Hepatocyte (in vitro differentiated cells): ENCODE results near the gene YIF1B. TPM values are rescaled to one million over a fixed set of nuclear protein-coding genes. Genes with fewer than 3 reads are reported as not detected.

ENCODE experiments used
- DNase-seq: peaks from one replicate; pipeline ENCODE4 v3.0.0-alpha.2; 2016; ENCODE audit warnings: low spot score
- H2AFZ ChIP-seq: fragments of 200-600 bp; sonication (generic); 2 replicates; pipeline ENCODE4 v1.6.0; 2016; ENCODE audit warnings: antibody characterized with exemption, mild to moderate bottlenecking
- H3K27ac ChIP-seq: fragments of 200-600 bp; sonication (generic); 2 replicates; pipeline ENCODE4 v1.5.1; 2016; ENCODE audit warnings: mild to moderate bottlenecking
- H3K27me3 ChIP-seq: fragments of 200-600 bp; sonication (generic); 2 replicates; pipeline ENCODE4 v1.6.1; 2016
- H3K36me3 ChIP-seq: fragments of 200-600 bp; sonication (generic); replicated peaks from 2 replicates; pipeline ENCODE4 v1.5.1; 2016; ENCODE audit warnings: low read depth; ENCODE audit not compliant: insufficient read depth
- H3K4me1 ChIP-seq: fragments of 200-600 bp; sonication (generic); 2 replicates; pipeline ENCODE4 v1.5.1; 2016; ENCODE audit warnings: mild to moderate bottlenecking, moderate library complexity; ENCODE audit not compliant: insufficient read depth
- H3K4me2 ChIP-seq: fragments of 200-600 bp; sonication (generic); 2 replicates; pipeline ENCODE4 v1.6.0; 2016
- H3K4me3 ChIP-seq: fragments of 200-600 bp; sonication (generic); 2 replicates; pipeline ENCODE4 v1.5.1; 2016; ENCODE audit warnings: mild to moderate bottlenecking
- H3K79me2 ChIP-seq: fragments of 200-600 bp; sonication (generic); 2 replicates; pipeline ENCODE4 v1.6.0; 2017; ENCODE audit warnings: mild to moderate bottlenecking
- H3K9me2 ChIP-seq: fragments of 200-600 bp; sonication (generic); replicated peaks from 2 replicates; pipeline ENCODE4 v1.6.0; 2017; ENCODE audit warnings: mild to moderate bottlenecking; ENCODE audit not compliant: insufficient read depth
- H3K9me3 ChIP-seq: fragments of 200-600 bp; sonication (generic); 2 replicates; pipeline ENCODE4 v1.5.1; 2016; ENCODE audit warnings: low read depth, mild to moderate bottlenecking
- H4K20me1 ChIP-seq: fragments of 200-600 bp; sonication (generic); 2 replicates; pipeline ENCODE4 v1.6.0; 2016; ENCODE audit warnings: mild to moderate bottlenecking; ENCODE audit not compliant: insufficient read depth, poor library complexity, severe bottlenecking
- EZH2 ChIP-seq: fragments of 200-600 bp; sonication (generic); IDR thresholded peaks from 2 replicates; pipeline ENCODE4 v1.6.1; 2016; ENCODE audit warnings: antibody characterized with exemption, mild to moderate bottlenecking, borderline replicate concordance
- EZH2phosphoT487 ChIP-seq: fragments of 200-600 bp; sonication (generic); IDR thresholded peaks from one replicate; pipeline ENCODE4 v1.6.1; 2018; ENCODE audit warnings: antibody characterized with exemption, mild to moderate bottlenecking, low read depth, moderate library complexity; ENCODE audit not compliant: unreplicated experiment, severe bottlenecking
- WGBS: methylation state at CpG from one replicate; pipeline ENCODE4 v1.1.6; 2016; ENCODE audit warnings: low lambda C conversion rate; ENCODE audit errors: missing lambda C conversion rate; 5-methylcytosine and 5-hydroxymethylcytosine counted together
- polyA plus RNA-seq: library from polyadenylated mRNA; unstranded; fragments of >200 nt; fragmentation: Nextera tagmentation; extraction: Ambion mirVana; gene quantifications from 2 replicates; pipeline ENCODE4 v1.2.1, GENCODE V29; 2016
- total RNA-seq: library from RNA; depleted of rRNA; stranded (reverse); fragments of >200 nt; gene quantifications from 2 replicates; pipeline ENCODE4 v1.2.3, GENCODE V29; 2014
- TF ChIP-seq, protein P1 (sequence below): fragments of 200-600 bp; sonication (generic); IDR thresholded peaks from 2 replicates; pipeline ENCODE4 v1.5.1; 2016; ENCODE audit warnings: antibody characterized with exemption, mild to moderate bottlenecking; ENCODE audit not compliant: poor library complexity

The YIF1B gene
- total and polyA plus RNA-seq, 2 experiments from 2014 or later = 50.0 to 105 TPM

DNA sequence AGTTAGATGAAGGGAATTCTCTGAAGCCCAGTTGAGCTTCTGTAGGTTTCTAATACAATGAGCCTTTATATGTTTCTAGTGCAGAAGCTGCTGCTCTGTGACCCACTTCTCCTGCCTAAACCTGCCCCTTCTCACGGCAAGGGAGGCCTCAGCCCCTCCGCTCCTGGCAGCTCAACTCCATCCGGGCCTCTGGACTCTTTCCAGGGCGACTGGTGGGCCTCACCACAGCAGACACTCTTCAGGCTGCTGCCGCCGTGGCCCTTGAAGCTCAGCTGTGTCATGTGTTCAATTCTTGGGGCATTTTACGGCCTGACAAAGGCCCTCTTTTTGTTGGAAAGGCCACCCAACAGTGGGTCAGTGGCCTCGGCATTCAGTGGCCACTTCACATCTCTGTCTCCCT, 21.7 kb downstream of the YIF1B start:
- no peaks in the 10 kb centered on the region for H3K79me2 ChIP-seq
- H2AFZ ChIP-seq = no peak overlapping the region
- no peaks in the 10 kb centered on the region for H4K20me1 ChIP-seq
- H3K4me2 ChIP-seq = no peak overlapping the region
- TF ChIP-seq EZH2 = no peak
- H3K4me3 ChIP-seq = no peak overlapping the region
- no peaks in the 10 kb centered on the region for H3K36me3 ChIP-seq
- H3K27me3 ChIP-seq = no peaks in the 10 kb centered on the region
- 82% methylated on average over 8 of the region's 8 CpGs for WGBS
- H3K4me1 ChIP-seq = peaks cover 23% of the 10 kb centered on the region
- H3K9me2 ChIP-seq = no peaks in the 10 kb centered on the region
- no peaks in the 10 kb centered on the region for H3K9me3 ChIP-seq
- DNase-seq = no peak
- H3K27ac ChIP-seq = no peak overlapping the region

DNA sequence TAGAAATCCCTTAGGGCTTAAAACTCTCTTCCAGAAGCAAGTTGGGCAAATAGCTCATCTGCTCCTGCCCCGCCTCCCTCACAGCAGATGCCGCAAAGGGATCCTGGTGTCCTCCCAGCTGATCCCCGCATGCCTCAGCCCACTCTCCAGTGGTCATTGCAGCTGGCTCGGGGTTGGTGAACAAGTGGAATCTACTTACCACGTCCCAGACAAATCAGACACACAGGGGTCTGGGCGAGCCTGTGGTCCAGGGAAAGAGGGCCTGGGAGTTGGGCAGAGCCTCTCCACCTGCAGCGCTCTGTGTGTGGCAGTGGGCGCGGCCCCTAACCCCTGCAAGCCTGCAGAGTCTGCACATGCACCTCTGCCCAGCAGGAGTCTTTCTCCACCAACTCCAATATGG, 22.5 kb downstream of the YIF1B start:
- Histone ChIP-seq H3K36me3 (no peaks in the 10 kb centered on the region), H3K79me2 (no peaks in the 10 kb centered on the region), H3K4me2 (no peak overlapping the region), H3K27me3 (no peaks in the 10 kb centered on the region), H3K9me2 (no peaks in the 10 kb centered on the region), H2AFZ (no peak overlapping the region), H3K4me1 (peaks cover 14% of the 10 kb centered on the region), H3K9me3 (no peaks in the 10 kb centered on the region), H3K27ac (no peak overlapping the region), H4K20me1 (no peaks in the 10 kb centered on the region), H3K4me3 (no peak overlapping the region)
- no peak for DNase-seq
- 92% methylated on average over 9 of the region's 9 CpGs for WGBS
- TF ChIP-seq, protein P1, sequence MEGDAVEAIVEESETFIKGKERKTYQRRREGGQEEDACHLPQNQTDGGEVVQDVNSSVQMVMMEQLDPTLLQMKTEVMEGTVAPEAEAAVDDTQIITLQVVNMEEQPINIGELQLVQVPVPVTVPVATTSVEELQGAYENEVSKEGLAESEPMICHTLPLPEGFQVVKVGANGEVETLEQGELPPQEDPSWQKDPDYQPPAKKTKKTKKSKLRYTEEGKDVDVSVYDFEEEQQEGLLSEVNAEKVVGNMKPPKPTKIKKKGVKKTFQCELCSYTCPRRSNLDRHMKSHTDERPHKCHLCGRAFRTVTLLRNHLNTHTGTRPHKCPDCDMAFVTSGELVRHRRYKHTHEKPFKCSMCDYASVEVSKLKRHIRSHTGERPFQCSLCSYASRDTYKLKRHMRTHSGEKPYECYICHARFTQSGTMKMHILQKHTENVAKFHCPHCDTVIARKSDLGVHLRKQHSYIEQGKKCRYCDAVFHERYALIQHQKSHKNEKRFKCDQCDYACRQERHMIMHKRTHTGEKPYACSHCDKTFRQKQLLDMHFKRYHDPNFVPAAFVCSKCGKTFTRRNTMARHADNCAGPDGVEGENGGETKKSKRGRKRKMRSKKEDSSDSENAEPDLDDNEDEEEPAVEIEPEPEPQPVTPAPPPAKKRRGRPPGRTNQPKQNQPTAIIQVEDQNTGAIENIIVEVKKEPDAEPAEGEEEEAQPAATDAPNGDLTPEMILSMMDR = no peak
- TF ChIP-seq EZH2 (no peak), EZH2phosphoT487 (no peak)

DNA sequence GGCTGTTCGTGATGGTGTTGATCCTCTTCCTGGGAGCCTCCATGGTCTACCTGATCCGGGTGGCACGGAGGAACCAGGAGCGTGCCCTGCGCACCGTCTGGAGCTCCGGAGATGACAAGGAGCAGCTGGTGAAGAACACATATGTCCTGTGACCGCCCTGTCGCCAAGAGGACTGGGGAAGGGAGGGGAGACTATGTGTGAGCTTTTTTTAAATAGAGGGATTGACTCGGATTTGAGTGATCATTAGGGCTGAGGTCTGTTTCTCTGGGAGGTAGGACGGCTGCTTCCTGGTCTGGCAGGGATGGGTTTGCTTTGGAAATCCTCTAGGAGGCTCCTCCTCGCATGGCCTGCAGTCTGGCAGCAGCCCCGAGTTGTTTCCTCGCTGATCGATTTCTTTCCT, 23.9 kb downstream of the YIF1B start:
- Histone ChIP-seq H3K9me2 (no peaks in the 10 kb centered on the region), H2AFZ (no peak overlapping the region), H3K9me3 (no peaks in the 10 kb centered on the region), H3K36me3 (no peaks in the 10 kb centered on the region), H3K4me2 (no peak overlapping the region), H3K27me3 (no peaks in the 10 kb centered on the region), H3K4me1 (peaks cover 13% of the 10 kb centered on the region), H3K4me3 (no peak overlapping the region), H3K27ac (peak overlapping the region; percentile 55), H4K20me1 (no peaks in the 10 kb centered on the region), H3K79me2 (no peaks in the 10 kb centered on the region)
- DNase-seq = no peak
- no peak for TF ChIP-seq EZH2phosphoT487
- TF ChIP-seq, protein P1 = peak; percentile 10
- 71% methylated on average over 15 of the region's 15 CpGs for WGBS

DNA sequence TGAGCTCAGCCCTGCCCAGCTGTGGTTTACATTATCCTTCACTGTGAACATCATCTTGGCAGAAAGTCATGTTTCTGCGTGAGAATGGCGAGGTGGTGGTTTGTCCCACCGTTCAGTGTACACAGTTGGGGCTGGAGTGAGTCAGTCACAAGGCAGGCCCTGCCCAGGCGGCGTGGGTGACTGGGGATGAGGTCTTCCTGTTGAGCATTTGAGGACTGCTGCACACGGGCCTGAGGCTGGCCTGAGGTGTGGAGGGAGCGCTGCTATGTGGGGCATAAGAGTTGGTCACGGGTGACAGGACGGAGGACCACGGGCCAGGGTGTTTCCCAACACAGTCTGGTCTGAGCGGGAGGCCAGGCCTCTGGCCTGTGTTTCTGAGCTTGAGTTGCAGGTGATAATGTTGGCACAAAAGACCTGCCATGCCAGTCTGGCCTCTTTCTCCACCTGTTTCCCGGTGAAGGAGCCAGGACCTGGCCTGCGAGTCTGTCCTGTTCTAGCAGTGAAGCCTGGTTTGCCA, 25.1 kb downstream of the YIF1B start:
- Histone ChIP-seq H3K4me3 (no peak overlapping the region), H2AFZ (no peak overlapping the region), H3K27me3 (no peaks in the 10 kb centered on the region), H3K4me2 (no peak overlapping the region), H3K36me3 (no peaks in the 10 kb centered on the region), H3K27ac (peak overlapping the region; percentile 65), H3K4me1 (peaks cover 13% of the 10 kb centered on the region), H3K9me2 (no peaks in the 10 kb centered on the region), H4K20me1 (no peaks in the 10 kb centered on the region), H3K79me2 (peaks cover 6% of the 10 kb centered on the region), H3K9me3 (no peaks in the 10 kb centered on the region)
- 71% methylated on average over 13 of the region's 13 CpGs for WGBS
- DNase-seq = peak; percentile 48
- TF ChIP-seq, protein P1 = no peak
- TF ChIP-seq EZH2phosphoT487 = no peak
- no peak for TF ChIP-seq EZH2
